GM03348 (cell line): ENCODE measurements around the gene MAP3K4.
"Not testable (repeated sequence)": the region's sequence is repeated elsewhere in the genome, so short reads cannot be mapped to it uniquely, and the experiment has no call there.

Experiments
- DNase-seq: peaks from one replicate; pipeline ENCODE4 v3.0.0; 2012; ENCODE audit warnings: low spot score

MAP3K4 gene

GRCh38 chr6:161088676-161089328, 97.2 kb downstream of the MAP3K4 start:
- DNase-seq = no peak

DNA sequence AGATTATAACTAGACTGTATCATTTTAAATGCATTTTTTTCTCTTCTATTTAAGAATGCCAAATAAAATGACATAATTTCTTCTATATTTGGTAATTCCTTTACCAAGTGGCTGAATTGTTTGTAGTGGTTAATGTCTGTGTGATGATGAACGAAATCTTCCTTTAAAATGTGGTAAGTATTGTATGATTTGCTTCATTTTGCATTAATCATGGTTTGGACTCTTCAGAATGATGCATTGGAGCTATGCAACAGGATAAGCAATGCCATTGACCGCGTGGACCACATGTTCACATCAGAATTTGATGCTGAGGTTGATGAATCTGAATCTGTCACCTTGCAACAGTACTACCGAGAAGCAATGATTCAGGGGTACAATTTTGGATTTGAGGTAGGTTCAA, 99.6 kb downstream of the MAP3K4 start:
- DNase-seq = no peak

DNA sequence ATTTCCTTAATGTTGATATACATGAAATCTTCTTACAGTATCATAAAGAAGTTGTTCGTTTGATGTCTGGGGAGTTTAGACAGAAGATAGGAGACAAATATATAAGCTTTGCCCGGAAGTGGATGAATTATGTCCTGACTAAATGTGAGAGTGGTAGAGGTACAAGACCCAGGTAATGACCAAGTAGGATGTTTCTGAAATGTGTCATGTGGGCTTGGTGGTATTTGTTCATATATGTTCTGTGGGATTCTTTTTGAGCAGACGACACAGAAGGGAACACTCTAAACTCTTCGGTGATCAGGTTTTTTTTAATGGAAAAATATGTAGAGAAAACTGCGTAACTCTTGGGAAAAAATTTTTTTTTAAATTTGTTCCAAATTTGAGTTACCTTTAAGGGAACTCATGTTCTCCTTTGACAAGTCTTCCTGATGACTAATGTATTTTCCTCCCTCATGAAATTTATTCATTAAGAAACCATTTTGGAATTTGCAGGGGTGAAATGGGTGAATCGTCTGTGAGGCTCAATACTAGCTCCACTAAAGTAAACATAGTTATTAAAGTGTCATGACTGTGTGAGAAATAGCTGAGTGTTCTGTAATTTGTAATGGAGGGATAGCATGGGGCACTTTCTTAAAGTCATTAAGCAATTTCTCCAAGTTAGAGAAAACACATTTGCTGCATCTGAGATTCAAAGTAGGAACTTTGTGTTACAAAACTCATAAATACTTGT, 100.6 kb downstream of the MAP3K4 start:
- DNase-seq = peak; percentile 49

GRCh38 chr6:161094955-161095354, 103.4 kb downstream of the MAP3K4 start:
- no peak for DNase-seq

GRCh38 chr6:161095916-161096315, 104.3 kb downstream of the MAP3K4 start:
- no peak for DNase-seq

- no peak for DNase-seq
Observed at GRCh38 chr6:161100072-161100471, 108.5 kb downstream of the MAP3K4 start.

GRCh38 chr6:161101517-161101916, 109.9 kb downstream of the MAP3K4 start:
- no peak for DNase-seq

DNA sequence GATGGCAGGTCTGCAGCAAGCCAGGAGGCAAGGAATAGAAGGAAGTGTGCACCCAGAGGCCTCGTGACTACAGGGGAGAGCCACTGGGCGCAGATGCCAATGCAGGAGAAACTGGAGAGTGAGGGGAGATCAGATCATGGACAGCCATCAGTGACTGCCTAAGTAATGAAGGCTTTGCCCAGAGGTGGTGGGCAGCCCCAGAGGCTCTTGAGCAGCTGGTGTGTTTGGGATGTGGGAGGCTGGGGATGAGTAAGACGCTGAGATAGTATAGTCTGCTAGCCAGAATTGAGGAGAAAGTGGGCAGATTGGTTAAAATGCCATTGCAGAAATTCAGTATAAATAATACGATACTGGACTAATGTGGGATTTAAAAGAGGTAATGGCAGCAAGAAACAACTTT, 111.9 kb downstream of the MAP3K4 start:
- DNase-seq = no peak

GRCh38 chr6:161104966-161105365, 113.4 kb downstream of the MAP3K4 start:
- peak; percentile 29 for DNase-seq

- DNase-seq = no peak
Observed at GRCh38 chr6:161105408-161105807, 113.8 kb downstream of the MAP3K4 start.

GRCh38 chr6:161107779-161108730, 116.5 kb downstream of the MAP3K4 start:
- DNase-seq = no peak

DNA sequence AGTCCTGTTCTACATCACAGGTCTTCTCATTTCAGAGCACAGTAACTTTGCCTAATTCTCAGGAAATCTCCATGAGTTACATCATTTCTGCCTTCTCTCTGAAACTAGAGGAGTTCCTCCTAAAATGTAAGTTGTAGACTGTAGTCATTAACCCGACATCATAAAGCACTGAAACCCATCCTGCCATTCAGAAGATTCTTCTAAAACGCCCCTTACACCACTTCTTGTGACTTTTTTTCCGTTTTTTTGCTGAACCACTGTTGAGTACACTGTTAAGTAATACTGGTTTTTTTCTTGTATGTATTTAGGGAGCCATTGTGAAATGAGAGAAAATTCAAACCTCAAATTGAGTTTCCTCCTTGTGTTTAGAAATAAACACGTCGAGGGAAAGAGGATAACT, 117.3 kb downstream of the MAP3K4 start:
- DNase-seq = no peak

GRCh38 chr6:161109366-161109765, 117.8 kb downstream of the MAP3K4 start:
- DNase-seq = no peak

- DNase-seq = no peak
Observed at GRCh38 chr6:161110028-161110779, 118.6 kb downstream of the MAP3K4 start.

DNA sequence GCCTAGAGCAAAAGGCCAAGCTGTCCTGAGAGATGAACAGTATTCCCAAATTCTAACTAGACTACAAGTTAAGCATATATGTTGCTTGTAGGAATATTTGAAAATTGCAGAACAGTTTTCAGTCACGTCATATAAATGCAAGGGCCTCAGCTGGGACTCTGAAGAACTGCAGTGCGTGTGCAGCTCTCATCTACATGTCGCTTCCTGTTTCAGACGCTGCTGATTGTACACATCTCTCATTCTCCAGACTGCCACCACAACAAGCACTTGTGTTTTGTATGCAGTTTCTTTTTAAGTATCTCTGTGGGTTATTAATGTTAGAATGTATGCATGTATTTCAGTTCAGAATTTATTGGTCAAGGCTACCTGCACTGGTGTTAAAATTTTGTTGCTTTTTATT, 119.7 kb downstream of the MAP3K4 start:
- DNase-seq = no peak

DNA sequence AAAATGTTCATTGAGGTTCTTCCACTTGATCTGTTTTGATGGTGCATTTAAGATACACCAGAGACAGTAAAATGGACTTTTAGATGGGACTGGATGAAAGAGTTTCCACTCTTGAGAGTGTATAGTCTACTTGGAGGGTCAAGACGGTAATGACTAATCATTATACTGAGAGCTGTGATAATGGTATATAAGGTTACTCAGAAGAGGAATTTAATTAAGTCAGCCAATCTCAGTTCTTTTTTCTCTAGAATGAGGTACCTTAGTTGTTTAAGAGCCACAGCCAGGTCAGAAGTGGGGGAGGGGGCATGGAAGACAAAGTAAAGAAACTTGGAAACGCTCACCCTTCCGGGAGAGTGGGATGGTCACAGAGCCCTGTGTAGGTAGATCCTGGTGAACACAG, 123.9 kb downstream of the MAP3K4 start:
- DNase-seq = no peak

DNA sequence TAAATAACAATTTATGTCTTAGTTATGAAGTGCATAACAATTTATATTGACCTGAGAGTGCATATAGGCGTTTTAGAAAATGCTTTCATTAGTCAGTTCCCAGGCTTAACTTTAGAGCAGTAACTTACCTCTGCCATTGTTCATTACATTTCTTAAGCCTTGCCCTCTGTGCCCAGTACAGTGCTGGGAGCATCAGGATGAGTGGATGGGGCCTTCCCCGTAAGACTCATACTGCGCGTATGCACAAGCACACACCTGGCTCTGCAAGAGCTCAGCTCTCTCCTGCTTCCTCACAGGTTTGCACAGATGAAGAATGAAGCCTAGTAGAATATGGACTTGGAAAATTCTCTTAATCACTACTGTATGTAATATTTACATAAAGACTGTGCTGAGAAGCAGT, 125.0 kb downstream of the MAP3K4 start:
- no peak for DNase-seq

DNA sequence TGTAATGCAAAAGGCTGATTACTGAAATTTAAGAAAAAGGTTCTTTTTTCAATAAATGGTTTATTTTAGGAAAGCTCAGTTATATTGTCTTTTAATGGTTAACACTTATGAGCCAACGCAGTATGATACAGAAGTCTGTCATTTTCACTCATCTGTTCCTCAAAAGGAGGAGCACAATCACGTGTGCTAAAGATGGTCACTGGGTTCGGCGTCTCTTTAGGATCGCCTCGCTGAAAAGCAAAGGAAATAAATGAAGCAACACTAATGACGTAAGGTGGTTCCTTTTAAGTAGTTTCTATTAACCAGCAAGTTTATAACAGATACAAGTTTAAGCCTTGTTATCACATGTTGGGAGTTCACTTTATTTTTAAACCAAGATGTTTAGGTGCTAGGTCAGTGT, 125.7 kb downstream of the MAP3K4 start:
- no peak for DNase-seq

DNA sequence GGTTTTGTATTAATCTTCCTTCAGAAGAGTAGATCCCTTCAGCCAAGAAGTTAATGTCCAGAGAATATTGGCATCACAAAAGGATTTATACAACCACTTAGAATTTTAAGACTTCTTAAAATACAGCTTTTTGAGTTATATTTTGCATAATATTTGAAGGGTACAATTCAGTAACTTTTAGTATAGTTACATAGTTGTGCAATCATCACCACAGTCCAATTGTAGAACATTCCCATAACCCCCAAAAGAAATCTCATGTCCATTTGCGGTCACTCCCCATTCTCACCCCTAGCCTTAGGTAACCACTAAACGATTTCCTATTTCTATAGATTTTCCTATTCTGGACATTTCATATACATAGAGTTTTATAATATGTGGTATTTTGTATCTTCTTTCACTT, 126.4 kb downstream of the MAP3K4 start:
- DNase-seq = no peak

- not testable (repeated sequence) for DNase-seq
Observed at GRCh38 chr6:161123319-161123718, 131.8 kb downstream of the MAP3K4 start.

DNA sequence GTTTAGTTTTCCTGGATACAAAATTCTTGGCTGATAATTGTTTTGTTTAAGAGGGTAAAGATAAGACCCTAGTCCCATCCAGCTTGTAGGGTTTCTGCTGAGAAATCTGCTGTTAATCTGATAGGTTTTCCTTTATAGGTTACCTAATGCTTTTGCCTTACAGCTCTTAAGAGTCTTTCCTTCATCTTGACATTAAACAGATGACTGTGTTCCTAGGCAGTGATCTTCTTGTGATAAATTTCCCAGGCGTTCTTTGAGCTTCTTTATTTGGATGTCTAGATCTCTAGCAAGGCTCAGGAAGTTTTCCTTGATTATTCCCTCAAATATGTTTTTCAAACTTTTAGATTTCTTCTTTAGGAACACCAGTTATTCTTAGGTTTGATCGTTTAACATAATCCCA, 134.0 kb downstream of the MAP3K4 start:
- no peak for DNase-seq
